Subcutaneous adipose tissue (tissue), 4 donors: ENCODE data around the gene LEMD3. TPM values are rescaled to one million over a fixed set of nuclear protein-coding genes. Genes with fewer than 3 reads are reported as not detected.

Experiments used
- CTCF ChIP-seq: fragments of 450-650 bp; IDR thresholded peaks from one replicate; pipeline ENCODE4 v1.5.1; 2016; ENCODE audit warnings: low read depth, mild to moderate bottlenecking, control low read depth, antibody characterized with exemption, moderate library complexity
- total RNA-seq, 4 donors: library from RNA; depleted of rRNA; stranded (reverse); fragments of >200 nt; gene quantifications; one replicate each; pipeline ENCODE4 v1.1.0, GENCODE V29; 2016

Gene LEMD3
- total RNA-seq, 4 donors from 2014 or later: 20.0 to 36.0 (median 26.0) TPM

- TF ChIP-seq CTCF: no peak
Observed at GRCh38 chr12:65125975-65126374, 43.4 kb upstream of the LEMD3 start.

- TF ChIP-seq CTCF: no peak
Observed at GRCh38 chr12:65126482-65126881, 42.9 kb upstream of the LEMD3 start.

GRCh38 chr12:65133879-65134278 is 35.5 kb upstream of the LEMD3 start:
- no peak for TF ChIP-seq CTCF

- no peak for TF ChIP-seq CTCF
Observed at GRCh38 chr12:65139389-65139788, 30.0 kb upstream of the LEMD3 start.

GRCh38 chr12:65140738-65141137 is 28.6 kb upstream of the LEMD3 start:
- TF ChIP-seq CTCF: no peak

GRCh38 chr12:65147312-65147905 is 22.0 kb upstream of the LEMD3 start:
- TF ChIP-seq CTCF: no peak

GRCh38 chr12:65152012-65152411 is 17.4 kb upstream of the LEMD3 start:
- TF ChIP-seq CTCF: no peak
